Fibroblast of villous mesenchyme (primary cell): ENCODE results near the gene PIP5K1B. TPM values are rescaled to one million over a fixed set of nuclear protein-coding genes. Genes with fewer than 3 reads are reported as not detected.

ENCODE experiments used
- DNase-seq: peaks from one replicate; pipeline ENCODE4 v3.0.0-alpha.2; 2010; ENCODE audit warnings: low read depth
- H3K4me3 ChIP-seq: 2 replicates; pipeline ENCODE4 v1.5.1; 2011; ENCODE audit warnings: low read depth, mild to moderate bottlenecking, low read length
- CTCF ChIP-seq: IDR thresholded peaks from 2 replicates; pipeline ENCODE4 v1.5.1; 2012; ENCODE audit warnings: low read depth, mild to moderate bottlenecking, low read length; ENCODE audit not compliant: insufficient read depth
- total RNA-seq: library from RNA; depleted of rRNA; stranded (reverse); fragments of >200 nt; gene quantifications from 2 replicates; pipeline ENCODE4 v1.2.3, GENCODE V29; 2012

The PIP5K1B gene
- total RNA-seq, 1 donor = under 0.01 TPM

GRCh38 chr9:69030851-69031645, 326.0 kb downstream of the PIP5K1B start:
- no peak for DNase-seq
- TF ChIP-seq CTCF = no peak
- no peak overlapping the region for H3K4me3 ChIP-seq

- no peak for TF ChIP-seq CTCF
- no peak overlapping the region for H3K4me3 ChIP-seq
- no peak for DNase-seq
These were observed 329.0 kb downstream of the PIP5K1B start for GRCh38 chr9:69034071-69034470.

GRCh38 chr9:69035438-69036308, 330.6 kb downstream of the PIP5K1B start, which contains the start of gene FXN:
TSS of gene FXN (plus strand) at chr9:69035752. CDS start at chr9:69035783, 31 bp downstream.
- peak; percentile 79 for DNase-seq
- H3K4me3 ChIP-seq = peak within 1 kb of the TSS; percentile 74
- TF ChIP-seq CTCF = peak; percentile 97

GRCh38 chr9:69036309-69036708, 331.3 kb downstream of the PIP5K1B start:
- TF ChIP-seq CTCF = no peak
- H3K4me3 ChIP-seq = peak overlapping the region; percentile 74
- peak; percentile 22 for DNase-seq

GRCh38 chr9:69036799-69037198, 331.8 kb downstream of the PIP5K1B start:
- TF ChIP-seq CTCF = no peak
- DNase-seq = no peak
- H3K4me3 ChIP-seq = peak overlapping the region; percentile 74

- DNase-seq = no peak
- H3K4me3 ChIP-seq = no peak overlapping the region
- TF ChIP-seq CTCF = no peak
These were observed 335.6 kb downstream of the PIP5K1B start for GRCh38 chr9:69040646-69041045.
